ENCODE results near the gene EFCAB12. TPM values are rescaled to one million over a fixed set of nuclear protein-coding genes. Genes with fewer than 3 reads are reported as not detected.
"Not testable (repeated sequence)": the region's sequence is repeated elsewhere in the genome, so short reads cannot be mapped to it uniquely, and the experiment has no call there.

The EFCAB12 gene
- polyA plus RNA-seq, 10 donors = 0.07 to 0.59 (median 0.13) TPM

- not testable (repeated sequence) for DNase-seq
Measured at GRCh38 chr3:129393760-129394564, 34.5 kb downstream of the EFCAB12 start.

GRCh38 chr3:129393271-129393670, 35.2 kb downstream of the EFCAB12 start:
- DNase-seq = no peak

- DNase-seq = not testable (repeated sequence)
Measured at GRCh38 chr3:129392106-129392887, 36.1 kb downstream of the EFCAB12 start.

GRCh38 chr3:129391583-129391982, 36.9 kb downstream of the EFCAB12 start:
- DNase-seq = not testable (repeated sequence)

GRCh38 chr3:129389572-129389937, 38.9 kb downstream of the EFCAB12 start:
- DNase-seq = no peak

- DNase-seq = peak in 1 of 3 donors; percentile 21
Measured at GRCh38 chr3:129388791-129389571, 39.5 kb downstream of the EFCAB12 start.

- no peak for DNase-seq
Measured at GRCh38 chr3:129387487-129387886, 40.9 kb downstream of the EFCAB12 start.

- DNase-seq = no peak
Measured at GRCh38 chr3:129386984-129387383, 41.5 kb downstream of the EFCAB12 start.

- DNase-seq = not testable (repeated sequence)
Measured at GRCh38 chr3:129385507-129385906, 42.9 kb downstream of the EFCAB12 start.

- no peak for DNase-seq
Measured at GRCh38 chr3:129384594-129385323, 43.7 kb downstream of the EFCAB12 start.

GRCh38 chr3:129384103-129384502, 44.3 kb downstream of the EFCAB12 start:
- DNase-seq = not testable (repeated sequence)

GRCh38 chr3:129383292-129383860, 45.1 kb downstream of the EFCAB12 start:
- peak; percentile 33 to 71 (median 52) for DNase-seq

- DNase-seq = no peak
Measured at GRCh38 chr3:129382366-129382765, 46.1 kb downstream of the EFCAB12 start.

- no peak for DNase-seq
Measured at GRCh38 chr3:129379582-129380358, 48.7 kb downstream of the EFCAB12 start.

- no peak for DNase-seq
Measured at GRCh38 chr3:129378949-129379348, 49.5 kb downstream of the EFCAB12 start.

GRCh38 chr3:129377615-129378014, 50.8 kb downstream of the EFCAB12 start:
- DNase-seq = no peak

GRCh38 chr3:129375099-129375498, 53.3 kb downstream of the EFCAB12 start:
- DNase-seq = no peak

- DNase-seq = no peak
Measured at GRCh38 chr3:129371041-129371826, 57.2 kb downstream of the EFCAB12 start.

- no peak for DNase-seq
Measured at GRCh38 chr3:129370248-129370964, 58.0 kb downstream of the EFCAB12 start.
